ENCODE data around the gene TSHZ2.

DNA sequence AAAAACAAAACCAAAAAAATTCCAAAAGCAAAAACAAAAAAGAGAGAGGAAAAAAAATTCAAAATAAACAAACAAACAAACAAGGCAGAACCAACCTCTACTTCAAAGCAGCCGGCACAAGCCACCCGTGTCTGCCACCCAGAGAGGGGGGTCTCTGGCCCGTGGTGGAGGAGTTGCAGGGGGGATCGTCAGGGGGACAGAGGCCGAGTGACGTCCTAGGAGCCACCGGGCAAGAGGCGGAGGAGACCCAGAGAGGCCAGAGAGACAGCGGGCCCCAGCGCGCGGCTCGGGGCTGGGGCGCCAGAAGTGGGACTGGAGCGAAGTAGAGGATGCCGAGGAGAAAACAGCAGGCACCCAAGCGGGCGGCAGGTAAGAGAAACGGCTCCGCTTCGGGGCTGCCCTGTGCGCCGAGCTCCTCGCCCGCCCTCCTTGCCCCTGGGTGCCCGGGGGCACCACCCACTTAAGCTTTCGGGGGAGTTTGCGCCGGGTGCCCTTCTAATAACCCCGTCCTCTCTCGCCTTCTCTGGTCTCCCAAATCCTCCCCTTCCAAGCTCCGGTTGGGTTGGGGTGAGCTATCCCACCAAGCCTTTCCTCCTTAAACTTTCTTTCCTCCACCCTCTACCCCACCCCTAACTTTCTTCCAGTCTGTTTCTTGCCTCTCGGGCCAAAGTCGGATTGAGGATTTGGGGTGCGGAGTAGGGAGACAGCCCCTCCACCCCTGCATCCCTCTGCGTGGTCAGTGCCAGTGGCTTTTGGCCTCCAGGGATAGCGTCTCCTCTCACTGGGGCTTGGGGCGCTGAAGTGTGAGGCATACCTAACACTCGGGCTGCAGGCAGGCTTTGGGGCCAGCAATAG is 1.0 kb downstream of the TSHZ2 start:
- no peak for TF ChIP-seq ELF4 (IDR thresholded peaks at IDR 0.05)
- no peak for TF ChIP-seq FOXA1 (IDR thresholded peaks at IDR 0.05)
- TF ChIP-seq SP1 (IDR thresholded peaks at IDR 0.05), result no peak
- no peak for TF ChIP-seq L3MBTL2 (conservative IDR thresholded peaks at IDR 0.05)

All from HEK293T (cell line).